ENCODE data around the gene PLCE1.

Gene PLCE1

DNA sequence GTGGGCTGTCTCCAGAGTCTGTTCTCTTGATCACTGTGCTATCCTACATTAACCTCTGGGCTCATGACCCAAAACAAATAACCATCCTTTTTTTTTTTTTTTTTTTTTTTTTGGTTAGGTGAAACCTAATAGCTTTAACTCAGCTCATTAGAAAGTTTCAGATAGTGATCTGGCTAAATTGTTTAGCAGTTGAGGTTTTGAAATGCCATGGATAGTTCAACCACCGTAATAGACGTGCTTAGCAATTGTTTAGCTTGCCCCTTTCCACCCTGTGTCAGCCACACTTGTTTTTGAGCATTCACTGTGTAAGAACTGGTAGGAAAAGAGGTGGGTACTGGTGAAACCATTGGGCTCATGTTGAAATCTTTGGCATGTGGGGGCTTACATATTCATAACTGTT lies 3.8 kb downstream of the PLCE1 start:
- H3K4me3 ChIP-seq (ENCODE audit: low read length, poor library complexity, severe bottlenecking): no peak overlapping the region
- no peaks in the 10 kb centered on the region for H3K27me3 ChIP-seq (ENCODE audit: insufficient read depth, low read length, poor library complexity, severe bottlenecking)
- H3K36me3 ChIP-seq (ENCODE audit: insufficient read depth, low read length): no peaks in the 10 kb centered on the region
- no peaks in the 10 kb centered on the region for H3K9me2 ChIP-seq (replicated peaks; ENCODE audit: low read depth, low read length)
- TF ChIP-seq, protein P1, sequence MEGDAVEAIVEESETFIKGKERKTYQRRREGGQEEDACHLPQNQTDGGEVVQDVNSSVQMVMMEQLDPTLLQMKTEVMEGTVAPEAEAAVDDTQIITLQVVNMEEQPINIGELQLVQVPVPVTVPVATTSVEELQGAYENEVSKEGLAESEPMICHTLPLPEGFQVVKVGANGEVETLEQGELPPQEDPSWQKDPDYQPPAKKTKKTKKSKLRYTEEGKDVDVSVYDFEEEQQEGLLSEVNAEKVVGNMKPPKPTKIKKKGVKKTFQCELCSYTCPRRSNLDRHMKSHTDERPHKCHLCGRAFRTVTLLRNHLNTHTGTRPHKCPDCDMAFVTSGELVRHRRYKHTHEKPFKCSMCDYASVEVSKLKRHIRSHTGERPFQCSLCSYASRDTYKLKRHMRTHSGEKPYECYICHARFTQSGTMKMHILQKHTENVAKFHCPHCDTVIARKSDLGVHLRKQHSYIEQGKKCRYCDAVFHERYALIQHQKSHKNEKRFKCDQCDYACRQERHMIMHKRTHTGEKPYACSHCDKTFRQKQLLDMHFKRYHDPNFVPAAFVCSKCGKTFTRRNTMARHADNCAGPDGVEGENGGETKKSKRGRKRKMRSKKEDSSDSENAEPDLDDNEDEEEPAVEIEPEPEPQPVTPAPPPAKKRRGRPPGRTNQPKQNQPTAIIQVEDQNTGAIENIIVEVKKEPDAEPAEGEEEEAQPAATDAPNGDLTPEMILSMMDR (conservative IDR thresholded peaks at IDR 0.05; ENCODE audit: low read length): no peak
- no peak for TF ChIP-seq EZH2phosphoT487 (IDR thresholded peaks at IDR 0.05; ENCODE audit: borderline replicate concordance)
- H3K79me2 ChIP-seq (ENCODE audit: insufficient read depth, low read length): no peaks in the 10 kb centered on the region
- no peaks in the 10 kb centered on the region for H3F3A ChIP-seq (ENCODE audit: low read depth)
- no peak overlapping the region for H3K9ac ChIP-seq (ENCODE audit: low read depth, low read length, poor library complexity, severe bottlenecking)
- H4K20me1 ChIP-seq (ENCODE audit: insufficient read depth, low read length, poor library complexity, severe bottlenecking): no peaks in the 10 kb centered on the region
- H3K4me1 ChIP-seq (ENCODE audit: insufficient read depth, low read length, poor library complexity, severe bottlenecking): no peaks in the 10 kb centered on the region
- no peaks in the 10 kb centered on the region for H3K9me3 ChIP-seq (ENCODE audit: insufficient read depth, low read depth, low read length)
- no peak overlapping the region for H2AFZ ChIP-seq (ENCODE audit: low read length)
- no peak overlapping the region for H3K4me2 ChIP-seq (ENCODE audit: low read depth, low read length, poor library complexity, severe bottlenecking)

DNA sequence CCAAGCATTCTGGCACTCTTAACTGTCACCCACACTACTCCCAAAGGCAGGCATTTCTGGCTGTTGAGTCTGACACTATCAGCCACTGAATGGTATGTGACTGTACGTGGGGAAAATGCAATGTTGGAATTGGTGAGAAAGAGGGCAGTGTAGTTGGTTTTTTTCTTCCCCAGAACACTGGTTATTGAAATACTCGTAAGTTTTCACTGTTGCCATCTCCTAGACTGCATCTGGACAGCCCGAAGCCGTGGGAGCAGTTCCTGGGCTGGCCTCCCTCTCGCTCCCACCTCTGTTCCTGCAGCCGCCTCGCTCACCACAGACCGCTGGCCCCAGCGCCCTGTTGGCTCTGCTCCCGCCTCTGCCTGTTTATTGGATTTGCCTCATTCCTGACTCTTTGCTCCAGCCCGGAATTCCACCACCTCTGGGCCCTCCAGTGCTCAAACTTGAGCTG lies 5.7 kb downstream of the PLCE1 start:
- no peak overlapping the region for H3K4me3 ChIP-seq (ENCODE audit: low read length, poor library complexity, severe bottlenecking)

DNA sequence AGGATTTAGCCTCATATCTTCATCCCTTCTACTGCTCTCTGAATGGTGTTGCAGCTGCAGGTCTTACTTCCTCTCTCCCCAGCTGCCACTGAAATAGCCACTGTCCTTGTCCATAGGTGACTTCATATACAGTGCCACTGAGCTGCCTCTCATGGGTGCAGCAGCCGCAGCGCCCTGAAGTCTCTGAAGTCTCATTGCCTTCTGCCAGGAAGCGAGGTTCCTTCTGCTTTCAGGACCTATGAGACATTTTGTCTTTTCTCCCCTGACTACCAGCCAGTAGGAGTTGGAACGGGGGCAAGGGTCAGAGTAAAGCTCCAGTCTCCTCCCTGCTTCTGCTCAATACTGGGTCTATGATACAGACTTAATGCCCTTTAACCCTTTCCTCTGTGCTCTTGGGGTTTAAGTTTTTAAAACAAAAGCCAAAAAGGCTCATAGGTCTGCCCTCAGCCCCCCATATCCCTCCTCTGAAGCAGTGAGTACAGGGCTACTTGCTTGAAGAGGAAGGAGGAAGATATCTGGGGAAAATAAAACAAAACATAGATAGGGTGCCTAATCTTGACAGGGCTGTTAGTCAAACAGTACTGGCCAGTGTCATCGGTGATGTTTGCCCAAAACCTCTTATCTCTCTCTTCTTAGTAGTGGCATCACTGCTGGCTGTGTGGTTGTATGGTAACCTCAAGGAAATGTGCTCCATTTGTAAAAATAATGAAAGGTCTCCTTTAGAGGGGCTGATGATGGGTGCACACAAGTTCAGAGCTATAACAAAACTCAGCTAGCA lies 7.1 kb downstream of the PLCE1 start:
- Histone ChIP-seq H3K27me3 (ENCODE audit: insufficient read depth, low read length, poor library complexity, severe bottlenecking) (no peaks in the 10 kb centered on the region), H3F3A (ENCODE audit: low read depth) (no peaks in the 10 kb centered on the region), H3K79me2 (ENCODE audit: insufficient read depth, low read length) (no peaks in the 10 kb centered on the region), H3K36me3 (ENCODE audit: insufficient read depth, low read length) (no peaks in the 10 kb centered on the region), H4K20me1 (ENCODE audit: insufficient read depth, low read length, poor library complexity, severe bottlenecking) (no peaks in the 10 kb centered on the region), H3K4me2 (ENCODE audit: low read depth, low read length, poor library complexity, severe bottlenecking) (no peak overlapping the region), H2AFZ (ENCODE audit: low read length) (no peak overlapping the region), H3K9me3 (ENCODE audit: insufficient read depth, low read depth, low read length) (no peaks in the 10 kb centered on the region), H3K9me2 (replicated peaks; ENCODE audit: low read depth, low read length) (no peaks in the 10 kb centered on the region), H3K4me1 (ENCODE audit: insufficient read depth, low read length, poor library complexity, severe bottlenecking) (no peaks in the 10 kb centered on the region), H3K4me3 (ENCODE audit: low read length, poor library complexity, severe bottlenecking) (no peak overlapping the region), H3K9ac (ENCODE audit: low read depth, low read length, poor library complexity, severe bottlenecking) (no peak overlapping the region)
- no peak for TF ChIP-seq EZH2phosphoT487 (IDR thresholded peaks at IDR 0.05; ENCODE audit: borderline replicate concordance)
- TF ChIP-seq, protein P1 (conservative IDR thresholded peaks at IDR 0.05; ENCODE audit: low read length): no peak

More for the DNA sequence above, 5.7 kb downstream of the PLCE1 start:
- Histone ChIP-seq H3K27me3 (ENCODE audit: insufficient read depth, low read length, poor library complexity, severe bottlenecking) (no peaks in the 10 kb centered on the region), H3K4me1 (ENCODE audit: insufficient read depth, low read length, poor library complexity, severe bottlenecking) (no peaks in the 10 kb centered on the region), H3K36me3 (ENCODE audit: insufficient read depth, low read length) (no peaks in the 10 kb centered on the region), H3K79me2 (ENCODE audit: insufficient read depth, low read length) (no peaks in the 10 kb centered on the region), H4K20me1 (ENCODE audit: insufficient read depth, low read length, poor library complexity, severe bottlenecking) (no peaks in the 10 kb centered on the region), H3K9me3 (ENCODE audit: insufficient read depth, low read depth, low read length) (no peaks in the 10 kb centered on the region), H3F3A (ENCODE audit: low read depth) (no peaks in the 10 kb centered on the region), H3K9me2 (replicated peaks; ENCODE audit: low read depth, low read length) (no peaks in the 10 kb centered on the region), H3K4me2 (ENCODE audit: low read depth, low read length, poor library complexity, severe bottlenecking) (no peak overlapping the region), H2AFZ (ENCODE audit: low read length) (no peak overlapping the region), H3K9ac (ENCODE audit: low read depth, low read length, poor library complexity, severe bottlenecking) (no peak overlapping the region)
- no peak for TF ChIP-seq EZH2phosphoT487 (IDR thresholded peaks at IDR 0.05; ENCODE audit: borderline replicate concordance)
- TF ChIP-seq, protein P1 (conservative IDR thresholded peaks at IDR 0.05; ENCODE audit: low read length): no peak
